Frontal cortex (tissue), 4 donors: ENCODE results near the gene TERT. TPM values are rescaled to one million over a fixed set of nuclear protein-coding genes. Genes with fewer than 3 reads are reported as not detected.

Source experiments
- DNase-seq, 2 donors: peaks; one replicate each; pipeline ENCODE4 v3.0.0; 2012; ENCODE audit warnings: low spot score in 2 of 2
- FAIRE-seq: peaks from 2 replicates; lab custom pipeline; 2012; peaks lifted over from hg19 to GRCh38; lab: Jason Lieb, UNC
- total RNA-seq: library from RNA; depleted of rRNA; stranded (reverse); fragments of >200 nt; gene quantifications from one replicate; pipeline ENCODE4 v1.2.3, GENCODE V29; 2014
- donor health status: control.
- donor health status: control.
- donor health status: control.

TERT gene
- total RNA-seq, 1 donor from 2014 or later = not detected

- DNase-seq (no peak), FAIRE-seq (no peak)
Observed at GRCh38 chr5:1320436-1321344, 25.8 kb upstream of the TERT start.

- DNase-seq (no peak), FAIRE-seq (no peak)
Observed at GRCh38 chr5:1319436-1320256, 24.8 kb upstream of the TERT start.

GRCh38 chr5:1318659-1319251 is 23.9 kb upstream of the TERT start:
- FAIRE-seq (no peak), DNase-seq (no peak)

- no peak for FAIRE-seq
- DNase-seq = no peak
Observed at GRCh38 chr5:1317921-1318565, 23.2 kb upstream of the TERT start.

- FAIRE-seq = no peak
- DNase-seq = no peak
Observed at GRCh38 chr5:1316588-1317340, 21.9 kb upstream of the TERT start.

GRCh38 chr5:1315709-1316587 is 21.1 kb upstream of the TERT start:
- DNase-seq (no peak), FAIRE-seq (no peak)

GRCh38 chr5:1315018-1315708 is 20.3 kb upstream of the TERT start:
- FAIRE-seq (no peak), DNase-seq (no peak)

GRCh38 chr5:1314564-1314982 is 19.7 kb upstream of the TERT start:
- FAIRE-seq (no peak), DNase-seq (no peak)

- DNase-seq = no peak
- FAIRE-seq = no peak
Observed at GRCh38 chr5:1312993-1313833, 18.3 kb upstream of the TERT start.

- DNase-seq (no peak), FAIRE-seq (no peak)
Observed at GRCh38 chr5:1312206-1312605, 17.3 kb upstream of the TERT start.

- FAIRE-seq = no peak
- no peak for DNase-seq
Observed at GRCh38 chr5:1311439-1312055, 16.7 kb upstream of the TERT start.

- no peak for DNase-seq
- no peak for FAIRE-seq
Observed at GRCh38 chr5:1310118-1310517, 15.2 kb upstream of the TERT start.

GRCh38 chr5:1304033-1304432 is 9.2 kb upstream of the TERT start:
- FAIRE-seq (no peak), DNase-seq (no peak)

GRCh38 chr5:1302258-1302657 is 7.4 kb upstream of the TERT start:
- DNase-seq (no peak), FAIRE-seq (no peak)

GRCh38 chr5:1300581-1301083 is 5.8 kb upstream of the TERT start:
- DNase-seq (no peak), FAIRE-seq (no peak)

GRCh38 chr5:1299961-1300360 is 5.1 kb upstream of the TERT start:
- DNase-seq (no peak), FAIRE-seq (no peak)

- FAIRE-seq (no peak), DNase-seq (no peak)
Observed at GRCh38 chr5:1299511-1299850, 4.6 kb upstream of the TERT start.
